ENCODE results near the gene BPIFB6. TPM values are rescaled to one million over a fixed set of nuclear protein-coding genes. Genes with fewer than 3 reads are reported as not detected.

BPIFB6 gene
- total RNA-seq, 1 experiment from 2014 or later = not detected

DNA sequence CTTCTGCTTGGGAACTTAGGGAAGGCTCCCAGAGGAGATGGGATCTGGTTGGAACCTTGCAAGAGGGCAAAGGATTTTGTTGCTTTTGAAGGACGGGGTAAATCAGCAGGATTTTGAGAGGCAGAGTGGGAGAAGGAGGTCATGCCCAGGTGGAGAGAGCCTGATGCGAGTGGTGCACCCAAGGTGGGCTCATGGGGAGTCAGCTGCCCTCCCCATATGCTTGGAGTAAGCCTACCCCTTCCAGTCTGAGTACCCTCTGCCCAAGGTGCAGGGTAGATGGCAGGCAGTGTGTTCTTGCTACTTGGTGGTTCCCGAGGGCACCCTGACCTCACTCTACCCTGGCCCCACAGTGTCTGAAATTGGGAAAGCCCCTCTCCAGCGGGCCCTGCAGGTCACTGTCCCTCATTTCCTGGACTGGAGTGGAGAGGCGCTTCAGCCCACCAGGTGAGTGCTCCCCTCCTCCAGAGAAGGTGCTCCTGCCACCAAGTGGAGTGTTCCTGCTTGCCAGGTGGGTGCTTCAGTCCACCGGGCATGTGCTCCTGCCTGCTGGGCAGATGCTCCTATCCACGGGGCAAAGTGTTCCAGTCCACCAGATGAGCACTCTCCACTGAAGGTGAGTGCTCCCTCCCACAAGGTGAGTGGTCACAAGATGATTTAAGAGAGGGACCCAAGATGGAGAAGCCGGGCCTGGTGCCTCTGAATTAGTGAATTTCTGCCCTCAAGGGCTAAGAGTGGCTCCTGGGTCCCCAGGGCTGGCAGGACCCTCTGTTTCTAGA lies 20.6 kb upstream of the BPIFB6 start:
- DNase-seq (ENCODE audit: low read depth, low spot score) = no peak
- in situ Hi-C loops (cut with HindIII; ENCODE audit: low pct_unique_long_range_greater_than_20kb, low sequenced_read_pairs) = no loop called here

DNA sequence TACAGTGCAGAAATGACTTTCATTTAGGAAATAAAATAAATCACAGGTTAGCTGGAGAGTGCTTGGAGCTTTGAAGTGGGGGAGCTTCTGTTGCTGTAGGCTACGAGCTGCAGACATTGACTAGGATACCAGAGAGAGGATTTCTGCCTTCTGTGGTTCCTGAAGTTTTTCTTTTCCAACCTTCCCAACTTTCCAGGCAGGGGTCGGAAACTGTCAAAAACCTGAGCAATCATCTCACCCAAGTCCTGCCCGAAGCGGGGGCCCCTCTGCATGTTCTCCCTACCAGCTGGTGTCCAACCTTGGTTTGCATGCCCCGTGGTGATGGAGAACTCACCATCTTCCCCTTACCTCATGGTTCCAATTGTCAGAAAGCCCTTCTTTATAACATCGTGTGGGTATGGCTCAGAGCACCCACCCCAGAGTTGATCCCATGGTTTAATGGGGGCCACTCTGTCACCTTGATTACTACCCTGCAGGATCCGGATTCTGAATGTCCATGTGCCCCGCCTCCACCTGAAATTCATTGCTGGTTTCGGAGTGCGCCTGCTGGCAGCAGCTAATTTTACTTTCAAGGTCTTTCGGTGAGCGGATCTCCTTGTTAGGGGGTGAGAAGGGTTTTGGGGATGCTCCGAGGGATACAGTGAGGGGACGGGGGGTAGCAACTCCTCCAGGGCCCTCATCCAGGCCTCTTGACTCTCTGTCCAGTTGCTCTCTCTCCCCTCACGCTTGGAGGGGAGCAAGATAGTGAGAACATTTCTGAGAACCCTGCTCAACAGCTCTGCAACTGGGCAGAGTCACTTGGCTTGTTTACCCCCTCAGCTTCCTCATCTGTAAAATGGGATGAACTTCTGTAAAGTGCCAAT lies 18.9 kb upstream of the BPIFB6 start:
- DNase-seq (ENCODE audit: low read depth, low spot score) = no peak
- in situ Hi-C loops (cut with HindIII; ENCODE audit: low pct_unique_long_range_greater_than_20kb, low sequenced_read_pairs) = no loop called here

DNA sequence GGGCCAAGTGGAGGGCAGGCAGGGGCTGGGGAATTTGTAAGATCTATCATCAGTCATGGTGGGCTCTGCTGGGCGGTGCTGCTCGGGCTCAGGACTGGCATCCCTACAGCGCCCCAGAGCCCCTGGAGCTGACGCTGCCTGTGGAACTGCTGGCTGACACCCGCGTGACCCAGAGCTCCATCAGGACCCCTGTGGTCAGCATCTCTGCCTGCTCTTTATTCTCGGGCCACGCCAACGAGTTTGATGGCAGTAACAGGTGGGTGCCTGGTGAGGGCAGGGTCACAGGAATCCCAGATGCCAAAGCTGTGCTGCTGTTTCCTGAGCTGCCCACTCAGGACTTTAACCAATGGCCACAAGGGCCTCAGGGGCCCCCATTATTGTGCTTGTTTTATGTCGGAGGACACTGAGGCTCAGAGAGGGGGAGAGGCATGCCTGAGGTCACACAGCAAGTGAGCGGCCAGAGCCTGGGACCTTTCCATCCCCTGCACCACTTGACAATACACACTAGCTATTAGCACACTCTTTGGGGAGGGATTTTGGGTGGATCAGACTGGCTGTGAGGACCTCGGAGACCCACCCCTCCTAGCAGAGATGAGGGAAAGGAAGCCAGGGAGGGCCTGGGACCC lies 17.6 kb upstream of the BPIFB6 start:
- no peak for DNase-seq (ENCODE audit: low read depth, low spot score)
- in situ Hi-C loops (cut with HindIII; ENCODE audit: low pct_unique_long_range_greater_than_20kb, low sequenced_read_pairs) = no loop called here

DNA sequence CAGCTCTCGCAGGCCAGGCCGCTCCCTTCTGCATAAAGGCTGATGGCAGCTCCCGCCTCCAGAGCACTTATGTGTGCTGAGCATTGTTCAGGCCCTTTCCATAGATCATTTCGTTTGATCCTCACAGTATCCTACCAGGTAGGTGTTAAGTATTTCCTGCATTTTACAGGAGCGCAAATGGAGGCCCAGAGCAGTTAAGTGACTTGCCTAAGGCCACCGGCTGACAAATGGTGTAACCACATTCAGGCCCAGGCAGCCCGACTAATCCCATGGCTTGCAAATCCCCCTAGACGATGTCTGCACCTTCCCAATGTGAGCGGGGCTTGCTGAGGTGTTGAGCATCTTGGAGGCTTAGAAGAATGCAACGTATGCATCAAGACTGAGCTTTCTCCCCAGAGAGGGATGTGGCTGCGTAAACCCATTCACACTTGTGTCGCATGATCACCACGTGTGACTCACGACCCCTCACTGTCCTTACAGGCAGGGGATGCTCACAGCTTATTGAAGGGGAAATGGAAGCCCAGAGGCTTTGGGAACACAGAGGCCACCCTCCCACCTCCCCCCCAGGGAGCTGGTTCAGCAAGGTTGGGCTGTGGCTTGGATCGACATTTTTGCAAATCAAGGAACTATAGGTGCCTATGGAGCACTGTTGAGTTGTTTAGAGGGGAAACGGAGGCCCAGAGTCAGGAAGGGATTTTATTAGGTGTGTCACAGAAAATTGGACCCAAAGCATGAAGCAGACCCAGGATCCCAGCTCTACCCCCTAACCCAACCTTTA lies 16.9 kb upstream of the BPIFB6 start:
- in situ Hi-C loops (cut with HindIII; ENCODE audit: low pct_unique_long_range_greater_than_20kb, low sequenced_read_pairs) = no loop called here

DNA sequence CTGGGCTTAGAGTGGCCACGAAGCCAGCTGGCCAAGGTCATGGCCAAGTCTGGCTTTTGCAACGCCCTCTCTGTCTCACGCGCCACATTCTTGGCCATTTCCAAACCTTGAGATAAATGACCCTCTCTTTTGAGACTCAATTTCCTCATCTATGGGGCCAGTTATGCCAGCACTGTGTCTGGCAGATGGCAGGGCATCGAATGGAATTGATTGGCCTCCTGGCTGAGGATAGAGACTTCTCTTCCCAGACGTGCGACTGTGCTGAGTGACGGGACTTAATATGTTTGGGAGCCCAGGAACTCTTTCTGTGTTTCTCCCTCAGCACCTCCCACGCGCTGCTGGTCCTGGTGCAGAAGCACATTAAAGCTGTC lies 16.3 kb upstream of the BPIFB6 start:
- in situ Hi-C loops (cut with HindIII; ENCODE audit: low pct_unique_long_range_greater_than_20kb, low sequenced_read_pairs) = no loop called here
- no peak for DNase-seq (ENCODE audit: low read depth, low spot score)

More for the DNA sequence above, 16.9 kb upstream of the BPIFB6 start:
- DNase-seq (ENCODE audit: low read depth, low spot score) = no peak

DNA sequence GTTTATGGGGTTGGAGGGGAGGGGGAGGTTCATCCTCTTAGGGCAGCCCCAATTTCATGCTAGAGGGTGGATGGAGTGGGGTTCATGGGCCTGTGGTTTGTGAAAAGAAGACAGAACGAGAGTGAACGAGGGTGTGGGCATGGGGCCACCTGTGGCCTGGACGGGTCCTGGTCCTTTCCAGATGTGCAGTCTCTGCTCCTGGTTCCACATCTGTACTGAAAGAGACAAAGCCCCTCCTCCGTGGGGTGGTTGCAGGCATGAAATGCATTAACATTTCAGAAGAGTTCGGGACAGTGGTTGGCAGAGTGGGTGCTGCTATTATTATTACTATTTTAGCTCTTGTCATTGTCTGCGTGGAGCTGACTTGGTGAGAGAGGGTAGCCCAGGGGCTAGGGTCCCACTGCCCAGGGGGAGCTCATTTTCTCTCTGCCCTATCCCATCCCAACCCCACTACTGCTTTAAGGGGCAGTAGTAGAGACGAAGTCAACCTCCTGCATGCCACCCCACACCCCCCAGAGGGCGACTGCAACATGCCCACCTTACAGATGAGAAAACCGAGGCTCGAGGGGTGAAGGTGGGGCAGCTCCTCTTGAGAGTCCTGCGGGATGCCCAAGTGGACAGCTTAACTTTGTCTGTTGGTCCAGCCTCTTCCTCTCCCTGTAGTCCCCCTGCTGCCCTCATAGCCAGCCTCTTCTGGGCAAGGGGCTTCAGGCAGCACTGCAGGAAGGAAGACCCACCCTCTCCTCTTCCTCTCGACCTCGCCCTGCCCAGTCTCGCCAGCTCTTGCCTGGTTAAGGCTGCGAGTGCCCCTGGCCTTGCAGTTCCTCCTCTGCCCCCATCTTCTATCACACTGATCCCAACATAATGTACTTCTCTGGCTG lies 15.5 kb upstream of the BPIFB6 start:
- DNase-seq (ENCODE audit: low read depth, low spot score) = no peak
- in situ Hi-C loops (cut with HindIII; ENCODE audit: low pct_unique_long_range_greater_than_20kb, low sequenced_read_pairs) = no loop called here

DNA sequence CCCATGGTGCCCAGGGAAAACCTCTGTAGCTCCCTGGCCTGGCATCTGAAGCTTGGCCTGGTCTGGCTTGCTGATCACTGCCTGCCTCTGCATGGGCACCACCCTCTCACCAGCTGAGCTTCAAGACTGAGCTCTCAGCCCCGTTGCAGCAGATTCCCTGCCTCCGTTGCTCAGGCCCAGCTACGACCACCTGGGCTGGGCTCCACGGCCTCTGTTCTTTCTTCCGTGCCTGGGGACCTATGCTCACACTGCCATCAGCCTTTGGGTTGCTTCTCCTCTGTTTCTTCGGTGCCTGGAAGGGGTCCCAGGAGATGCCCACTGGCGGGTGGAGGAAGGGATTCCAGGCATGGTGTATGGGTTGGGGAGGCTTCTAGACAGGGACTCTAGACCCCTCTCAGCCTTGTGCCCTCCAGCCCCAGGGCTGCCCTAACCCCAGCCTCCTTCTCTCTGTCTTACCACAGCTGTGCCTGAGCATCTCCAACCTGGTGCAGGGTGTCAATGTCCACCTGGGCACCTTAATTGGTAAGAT lies 14.8 kb upstream of the BPIFB6 start:
- in situ Hi-C loops (cut with HindIII; ENCODE audit: low pct_unique_long_range_greater_than_20kb, low sequenced_read_pairs) = no loop called here
- DNase-seq (ENCODE audit: low read depth, low spot score) = no peak

DNA sequence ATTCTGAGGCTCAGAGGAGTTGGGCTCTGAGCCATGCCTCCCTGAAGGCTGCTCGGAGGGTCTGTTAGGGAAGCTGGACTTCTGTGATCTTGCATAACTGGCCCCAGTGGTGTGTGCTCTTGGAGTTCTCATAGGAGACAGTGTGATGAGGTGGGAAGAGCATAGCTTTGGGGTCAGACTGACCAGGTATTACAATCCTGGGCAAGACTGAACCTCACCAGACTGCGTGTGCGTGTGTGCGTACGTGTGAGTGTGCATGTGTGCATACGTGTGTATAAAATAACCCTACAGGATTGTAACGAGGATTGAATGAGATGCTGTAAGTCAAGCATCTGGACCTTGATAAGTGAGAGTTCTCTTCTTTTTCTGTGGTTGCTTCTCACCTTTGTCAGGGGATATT lies 13.9 kb upstream of the BPIFB6 start:
- in situ Hi-C loops (cut with HindIII; ENCODE audit: low pct_unique_long_range_greater_than_20kb, low sequenced_read_pairs) = no loop called here
- no peak for DNase-seq (ENCODE audit: low read depth, low spot score)

DNA sequence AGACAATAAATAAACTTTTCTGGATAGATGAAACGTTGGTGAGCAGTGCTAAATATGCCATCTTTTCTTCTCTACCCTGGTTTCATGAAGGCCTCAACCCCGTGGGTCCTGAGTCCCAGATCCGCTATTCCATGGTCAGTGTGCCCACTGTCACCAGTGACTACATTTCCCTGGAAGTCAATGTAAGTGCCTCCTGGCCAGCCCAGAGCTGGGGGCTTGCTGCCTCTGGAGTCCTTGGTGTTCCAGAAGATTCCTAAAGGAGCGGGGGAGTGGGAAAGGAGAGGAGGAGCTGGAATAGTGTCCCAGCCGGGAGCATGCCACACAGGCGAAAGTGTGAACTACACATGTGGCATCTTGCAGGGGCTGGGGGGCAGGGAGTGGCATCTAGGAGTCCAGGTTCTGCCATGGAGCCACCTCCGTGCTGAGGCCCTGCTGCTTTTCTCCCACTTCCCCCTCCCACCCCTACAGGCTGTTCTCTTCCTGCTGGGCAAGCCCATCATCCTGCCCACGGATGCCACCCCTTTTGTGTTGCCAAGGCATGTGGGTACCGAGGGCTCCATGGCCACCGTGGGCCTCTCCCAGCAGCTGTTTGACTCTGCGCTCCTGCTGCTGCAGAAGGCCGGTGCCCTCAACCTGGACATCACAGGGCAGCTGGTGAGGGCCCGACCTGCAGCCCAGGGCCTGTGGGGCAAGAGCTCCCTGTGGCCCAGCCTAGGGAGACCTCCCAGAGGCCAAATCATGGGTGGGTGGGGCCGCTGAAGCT lies 13.1 kb upstream of the BPIFB6 start:
- DNase-seq (ENCODE audit: low read depth, low spot score) = no peak
- in situ Hi-C loops (cut with HindIII; ENCODE audit: low pct_unique_long_range_greater_than_20kb, low sequenced_read_pairs) = no loop called here

DNA sequence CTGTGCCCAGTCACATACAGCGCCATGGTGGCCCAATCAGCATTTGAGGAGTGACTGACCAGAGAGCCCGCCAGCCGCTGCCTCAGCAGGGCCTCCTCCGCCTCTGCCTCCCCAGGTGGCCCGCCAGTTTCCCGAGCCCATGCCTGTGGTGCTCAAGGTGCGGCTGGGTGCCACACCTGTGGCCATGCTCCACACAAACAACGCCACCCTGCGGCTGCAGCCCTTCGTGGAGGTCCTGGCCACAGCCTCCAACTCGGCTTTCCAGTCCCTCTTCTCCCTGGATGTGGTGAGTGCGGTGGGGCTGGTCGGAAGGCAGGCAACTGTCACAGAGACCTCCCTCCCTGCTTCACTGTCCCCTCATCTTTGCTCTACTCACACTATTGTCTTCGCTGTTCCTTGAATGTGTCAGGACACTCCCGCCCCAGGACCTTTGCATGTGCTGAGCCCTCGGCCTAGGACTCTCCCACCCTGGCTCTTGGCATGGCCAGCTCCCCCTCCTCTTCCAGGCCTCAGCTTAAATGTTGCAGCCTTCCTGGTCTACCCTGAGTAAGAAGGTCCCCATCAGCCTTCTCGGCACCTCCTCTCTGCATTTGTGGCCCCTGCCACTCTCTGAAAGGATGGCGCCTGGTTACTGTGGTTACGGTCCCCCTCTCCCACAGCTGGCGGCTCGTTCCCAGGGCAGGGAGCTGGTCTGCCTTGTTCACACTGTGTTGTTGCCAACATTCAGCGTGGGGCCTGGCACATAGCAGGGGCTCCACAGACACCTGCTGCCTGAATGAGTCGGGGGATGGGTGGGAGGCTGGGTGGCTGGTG lies 11.8 kb upstream of the BPIFB6 start:
- in situ Hi-C loops (cut with HindIII; ENCODE audit: low pct_unique_long_range_greater_than_20kb, low sequenced_read_pairs) = no loop called here

DNA sequence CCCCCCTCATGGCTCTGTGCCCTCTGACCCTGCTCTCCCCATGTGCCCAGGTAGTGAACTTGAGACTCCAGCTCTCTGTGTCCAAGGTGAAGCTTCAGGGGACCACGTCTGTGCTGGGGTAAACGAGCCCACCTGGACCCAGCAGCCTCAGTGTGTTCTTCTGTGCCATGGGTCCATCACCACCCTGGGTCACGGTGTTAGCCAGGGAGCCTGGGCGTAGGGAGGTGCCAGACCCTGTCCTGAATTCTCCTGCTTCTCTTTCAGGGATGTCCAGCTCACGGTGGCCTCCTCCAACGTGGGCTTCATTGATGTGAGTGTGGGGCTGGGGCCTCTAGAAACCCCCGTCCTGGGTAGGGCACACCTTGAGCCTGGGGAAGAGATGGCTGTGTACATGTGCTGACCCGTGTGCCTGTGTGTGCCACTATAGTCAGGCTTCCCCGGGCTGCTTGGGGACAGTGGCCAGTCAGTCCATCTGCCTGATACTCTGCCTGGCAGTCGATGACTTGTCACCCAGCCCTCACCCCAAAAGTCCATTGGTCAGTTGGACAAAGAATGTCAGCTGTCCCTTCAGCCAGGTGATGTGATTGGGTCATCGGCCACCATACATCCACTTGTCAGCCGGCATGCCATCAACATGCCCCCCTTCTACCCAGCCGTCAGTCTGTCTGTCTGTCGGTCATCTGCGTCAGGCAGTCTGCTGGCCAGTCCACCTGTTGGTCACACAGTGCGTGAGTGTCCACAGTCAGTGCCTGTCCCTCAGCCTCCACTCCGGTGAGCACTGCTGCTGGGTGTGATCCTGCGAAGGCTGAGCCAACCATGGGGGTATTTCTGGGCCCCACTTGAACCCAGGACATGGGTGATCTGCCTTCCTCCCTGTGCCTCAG lies 10.9 kb upstream of the BPIFB6 start:
- no peak for DNase-seq (ENCODE audit: low read depth, low spot score)
- in situ Hi-C loops (cut with HindIII; ENCODE audit: low pct_unique_long_range_greater_than_20kb, low sequenced_read_pairs) = no loop called here

More for the DNA sequence above, 11.8 kb upstream of the BPIFB6 start:
- no peak for DNase-seq (ENCODE audit: low read depth, low spot score)

DNA sequence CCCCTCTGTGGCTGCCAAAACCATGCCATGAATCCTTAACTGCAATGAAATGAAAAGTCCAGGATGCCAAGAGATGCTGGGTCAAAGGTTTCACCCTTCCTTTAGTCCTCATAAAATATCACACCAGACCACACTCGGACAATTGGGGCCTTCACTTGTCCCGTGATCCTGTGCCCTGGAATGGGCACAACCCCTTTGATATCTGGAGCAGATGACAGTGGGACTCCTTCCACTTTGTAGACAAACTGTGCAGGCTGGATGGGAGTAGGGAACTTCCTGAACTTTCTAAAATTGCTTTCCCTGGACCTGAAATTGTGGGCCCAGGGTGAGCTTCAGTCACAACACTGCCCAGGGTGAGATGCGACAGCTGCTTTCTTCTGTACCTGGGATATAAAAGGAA lies 9.6 kb upstream of the BPIFB6 start:
- in situ Hi-C loops (cut with HindIII; ENCODE audit: low pct_unique_long_range_greater_than_20kb, low sequenced_read_pairs) = no loop called here
- DNase-seq (ENCODE audit: low read depth, low spot score) = no peak

DNA sequence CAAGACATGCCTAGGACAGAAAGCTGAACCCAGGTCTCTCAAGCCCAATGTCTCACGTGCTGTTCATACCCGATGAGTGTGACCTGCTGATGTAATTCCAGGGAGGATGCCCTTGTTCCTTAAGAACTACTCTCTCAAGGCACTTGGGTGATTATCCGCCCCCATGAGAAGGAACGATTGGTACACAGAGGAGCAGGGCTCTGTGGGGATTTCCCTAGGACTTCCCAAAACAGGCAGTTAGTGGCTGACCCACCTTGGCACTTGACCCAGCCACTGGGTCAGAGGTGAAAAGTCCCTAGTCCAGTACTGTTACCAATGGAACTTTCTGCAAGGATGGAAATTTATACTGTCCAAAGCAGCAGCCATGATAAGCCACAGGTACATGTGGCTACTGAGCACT lies 9.2 kb upstream of the BPIFB6 start:
- DNase-seq (ENCODE audit: low read depth, low spot score) = no peak
- in situ Hi-C loops (cut with HindIII; ENCODE audit: low pct_unique_long_range_greater_than_20kb, low sequenced_read_pairs) = no loop called here

DNA sequence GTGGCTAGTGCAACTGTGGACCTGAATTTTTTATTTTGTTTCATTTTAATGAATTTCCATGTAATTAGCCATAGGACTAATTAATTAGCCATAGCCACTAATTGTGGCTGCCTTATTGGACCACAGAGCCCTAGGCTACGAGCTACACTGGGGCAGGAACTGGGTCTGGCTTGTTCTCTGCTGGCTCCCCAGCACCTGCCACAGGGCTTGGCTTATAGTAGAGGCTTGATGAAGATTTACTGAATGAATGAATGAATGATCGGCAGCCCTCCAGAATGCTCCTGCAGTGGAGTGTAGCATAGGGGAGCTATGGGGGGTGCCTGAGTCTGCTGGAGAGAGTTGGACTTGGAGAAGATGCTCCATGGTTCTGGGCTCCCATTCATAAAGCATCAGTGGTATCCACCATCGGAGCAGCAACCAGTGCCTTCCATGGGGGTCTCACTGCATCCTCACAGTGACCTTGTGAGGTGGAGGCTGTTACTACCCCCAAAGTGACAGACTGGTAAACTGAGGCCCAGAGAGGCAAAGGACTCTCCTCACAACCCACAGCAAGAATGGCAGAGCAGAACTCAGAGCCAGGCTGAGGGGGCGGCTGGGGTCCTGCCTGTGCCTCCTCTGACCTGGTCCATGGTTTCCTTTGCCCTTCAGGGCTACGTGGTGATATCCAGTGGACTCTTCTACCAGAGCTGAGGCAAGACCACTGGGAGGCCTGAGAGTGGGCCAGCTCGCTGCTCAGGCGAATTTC lies 8.6 kb upstream of the BPIFB6 start:
- in situ Hi-C loops (cut with HindIII; ENCODE audit: low pct_unique_long_range_greater_than_20kb, low sequenced_read_pairs) = no loop called here

More for the DNA sequence above, 8.6 kb upstream of the BPIFB6 start:
- no peak for DNase-seq (ENCODE audit: low read depth, low spot score)

Measured in SK-MEL-5 (cell line).